ENCODE measurements around the gene C16orf46. TPM values are rescaled to one million over a fixed set of nuclear protein-coding genes. Genes with fewer than 3 reads are reported as not detected.
A peak's percentile ranks its signal among the peaks of the same experiment; 100 is the strongest.

Gene C16orf46
- total and polyA plus RNA-seq, 9 of the 15 experiments (the other 6 are each of a cell fraction or from before 2014, with no cell fraction given): 0.10 to 0.98 (median 0.41) TPM; not detected in 1

DNA sequence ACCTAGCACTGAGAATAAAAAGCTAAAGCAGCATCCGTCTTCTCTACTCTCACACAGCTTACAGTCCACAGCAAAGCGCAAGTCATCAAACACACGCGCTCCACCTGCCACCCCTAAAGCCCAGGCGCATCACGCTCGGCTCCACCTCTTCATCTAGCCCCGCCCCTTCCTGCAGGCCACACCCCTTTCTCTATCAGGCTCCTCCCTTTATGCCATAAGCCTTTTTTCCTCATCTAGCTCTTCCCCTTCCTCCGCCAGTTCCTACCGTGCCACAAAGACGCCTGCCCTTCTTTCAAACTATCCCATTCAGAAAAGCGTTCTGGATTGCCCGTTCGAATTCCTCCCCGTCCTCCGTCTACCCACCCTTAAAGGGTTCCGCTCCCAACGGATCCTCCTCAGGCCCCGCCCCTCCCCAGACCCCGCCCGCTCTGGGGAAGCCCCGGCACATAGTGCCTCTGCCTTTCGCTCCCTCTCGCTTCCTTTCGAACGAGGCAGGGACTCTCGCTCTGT, 417 bp downstream of the C16orf46 start (continued):
- TF ChIP-seq, protein P1, sequence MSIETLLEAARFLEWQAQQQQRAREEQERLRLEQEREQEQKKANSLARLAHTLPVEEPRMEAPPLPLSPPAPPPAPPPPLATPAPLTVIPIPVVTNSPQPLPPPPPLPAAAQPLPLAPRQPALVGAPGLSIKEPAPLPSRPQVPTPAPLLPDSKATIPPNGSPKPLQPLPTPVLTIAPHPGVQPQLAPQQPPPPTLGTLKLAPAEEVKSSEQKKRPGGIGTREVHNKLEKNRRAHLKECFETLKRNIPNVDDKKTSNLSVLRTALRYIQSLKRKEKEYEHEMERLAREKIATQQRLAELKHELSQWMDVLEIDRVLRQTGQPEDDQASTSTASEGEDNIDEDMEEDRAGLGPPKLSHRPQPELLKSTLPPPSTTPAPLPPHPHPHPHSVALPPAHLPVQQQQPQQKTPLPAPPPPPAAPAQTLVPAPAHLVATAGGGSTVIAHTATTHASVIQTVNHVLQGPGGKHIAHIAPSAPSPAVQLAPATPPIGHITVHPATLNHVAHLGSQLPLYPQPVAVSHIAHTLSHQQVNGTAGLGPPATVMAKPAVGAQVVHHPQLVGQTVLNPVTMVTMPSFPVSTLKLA (conservative IDR thresholded peaks at IDR 0.05): no peak; a peak in 1 of 4 replicates
- TF ChIP-seq SUPT5H (IDR thresholded peaks at IDR 0.05): no peak
- TF ChIP-seq MYBL2 (IDR thresholded peaks at IDR 0.05; ENCODE audit: low read depth): no peak
- no peak for TF ChIP-seq MYBL2 (CRISPR knock-in tag; IDR thresholded peaks at IDR 0.05; ENCODE audit: borderline replicate concordance)
- TF ChIP-seq ZNF146 (CRISPR knock-in tag; IDR thresholded peaks at IDR 0.05; ENCODE audit: unreplicated experiment): no peak
- no peak for TF ChIP-seq KLF10 (CRISPR knock-in tag; IDR thresholded peaks at IDR 0.05)
- no peak for TF ChIP-seq MXI1 (IDR thresholded peaks at IDR 0.05; ENCODE audit: low read depth, low read length)
- TF ChIP-seq ZNF668 (CRISPR knock-in tag; IDR thresholded peaks at IDR 0.05): no peak
- TF ChIP-seq YBX1 (IDR thresholded peaks at IDR 0.05): no peak
- TF ChIP-seq SAFB (IDR thresholded peaks at IDR 0.05; ENCODE audit: borderline replicate concordance, low read depth, low read length): no peak
- TF ChIP-seq, protein P2, sequence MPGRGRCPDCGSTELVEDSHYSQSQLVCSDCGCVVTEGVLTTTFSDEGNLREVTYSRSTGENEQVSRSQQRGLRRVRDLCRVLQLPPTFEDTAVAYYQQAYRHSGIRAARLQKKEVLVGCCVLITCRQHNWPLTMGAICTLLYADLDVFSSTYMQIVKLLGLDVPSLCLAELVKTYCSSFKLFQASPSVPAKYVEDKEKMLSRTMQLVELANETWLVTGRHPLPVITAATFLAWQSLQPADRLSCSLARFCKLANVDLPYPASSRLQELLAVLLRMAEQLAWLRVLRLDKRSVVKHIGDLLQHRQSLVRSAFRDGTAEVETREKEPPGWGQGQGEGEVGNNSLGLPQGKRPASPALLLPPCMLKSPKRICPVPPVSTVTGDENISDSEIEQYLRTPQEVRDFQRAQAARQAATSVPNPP (IDR thresholded peaks at IDR 0.05; ENCODE audit: borderline replicate concordance, insufficient read depth, insufficient read length): no peak
- TF ChIP-seq ZFPM2 (CRISPR knock-in tag; IDR thresholded peaks at IDR 0.05): no peak
- TF ChIP-seq, protein P3, sequence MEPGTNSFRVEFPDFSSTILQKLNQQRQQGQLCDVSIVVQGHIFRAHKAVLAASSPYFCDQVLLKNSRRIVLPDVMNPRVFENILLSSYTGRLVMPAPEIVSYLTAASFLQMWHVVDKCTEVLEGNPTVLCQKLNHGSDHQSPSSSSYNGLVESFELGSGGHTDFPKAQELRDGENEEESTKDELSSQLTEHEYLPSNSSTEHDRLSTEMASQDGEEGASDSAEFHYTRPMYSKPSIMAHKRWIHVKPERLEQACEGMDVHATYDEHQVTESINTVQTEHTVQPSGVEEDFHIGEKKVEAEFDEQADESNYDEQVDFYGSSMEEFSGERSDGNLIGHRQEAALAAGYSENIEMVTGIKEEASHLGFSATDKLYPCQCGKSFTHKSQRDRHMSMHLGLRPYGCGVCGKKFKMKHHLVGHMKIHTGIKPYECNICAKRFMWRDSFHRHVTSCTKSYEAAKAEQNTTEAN (CRISPR knock-in tag; IDR thresholded peaks at IDR 0.05): peak; percentile 82
- peak; percentile 87; the same call in 1 of the 2 replicates for TF ChIP-seq ELF4 (CRISPR knock-in tag; IDR thresholded peaks at IDR 0.05)
- TF ChIP-seq, protein P4, sequence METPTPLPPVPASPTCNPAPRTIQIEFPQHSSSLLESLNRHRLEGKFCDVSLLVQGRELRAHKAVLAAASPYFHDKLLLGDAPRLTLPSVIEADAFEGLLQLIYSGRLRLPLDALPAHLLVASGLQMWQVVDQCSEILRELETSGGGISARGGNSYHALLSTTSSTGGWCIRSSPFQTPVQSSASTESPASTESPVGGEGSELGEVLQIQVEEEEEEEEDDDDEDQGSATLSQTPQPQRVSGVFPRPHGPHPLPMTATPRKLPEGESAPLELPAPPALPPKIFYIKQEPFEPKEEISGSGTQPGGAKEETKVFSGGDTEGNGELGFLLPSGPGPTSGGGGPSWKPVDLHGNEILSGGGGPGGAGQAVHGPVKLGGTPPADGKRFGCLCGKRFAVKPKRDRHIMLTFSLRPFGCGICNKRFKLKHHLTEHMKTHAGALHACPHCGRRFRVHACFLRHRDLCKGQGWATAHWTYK (CRISPR knock-in tag; IDR thresholded peaks at IDR 0.05): no peak
- no peak for TF ChIP-seq ZNF347 (CRISPR knock-in tag; IDR thresholded peaks at IDR 0.05; ENCODE audit: low read depth)
- TF ChIP-seq, protein P5, sequence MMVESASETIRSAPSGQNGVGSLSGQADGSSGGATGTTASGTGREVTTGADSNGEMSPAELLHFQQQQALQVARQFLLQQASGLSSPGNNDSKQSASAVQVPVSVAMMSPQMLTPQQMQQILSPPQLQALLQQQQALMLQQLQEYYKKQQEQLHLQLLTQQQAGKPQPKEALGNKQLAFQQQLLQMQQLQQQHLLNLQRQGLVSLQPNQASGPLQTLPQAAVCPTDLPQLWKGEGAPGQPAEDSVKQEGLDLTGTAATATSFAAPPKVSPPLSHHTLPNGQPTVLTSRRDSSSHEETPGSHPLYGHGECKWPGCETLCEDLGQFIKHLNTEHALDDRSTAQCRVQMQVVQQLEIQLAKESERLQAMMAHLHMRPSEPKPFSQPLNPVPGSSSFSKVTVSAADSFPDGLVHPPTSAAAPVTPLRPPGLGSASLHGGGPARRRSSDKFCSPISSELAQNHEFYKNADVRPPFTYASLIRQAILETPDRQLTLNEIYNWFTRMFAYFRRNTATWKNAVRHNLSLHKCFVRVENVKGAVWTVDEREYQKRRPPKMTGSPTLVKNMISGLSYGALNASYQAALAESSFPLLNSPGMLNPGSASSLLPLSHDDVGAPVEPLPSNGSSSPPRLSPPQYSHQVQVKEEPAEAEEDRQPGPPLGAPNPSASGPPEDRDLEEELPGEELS (CRISPR knock-in tag; IDR thresholded peaks at IDR 0.05; ENCODE audit: borderline replicate concordance): no peak
- no peak for TF ChIP-seq ZC3H11A (IDR thresholded peaks at IDR 0.05; ENCODE audit: low read depth, low read length)
- TF ChIP-seq, protein P6, sequence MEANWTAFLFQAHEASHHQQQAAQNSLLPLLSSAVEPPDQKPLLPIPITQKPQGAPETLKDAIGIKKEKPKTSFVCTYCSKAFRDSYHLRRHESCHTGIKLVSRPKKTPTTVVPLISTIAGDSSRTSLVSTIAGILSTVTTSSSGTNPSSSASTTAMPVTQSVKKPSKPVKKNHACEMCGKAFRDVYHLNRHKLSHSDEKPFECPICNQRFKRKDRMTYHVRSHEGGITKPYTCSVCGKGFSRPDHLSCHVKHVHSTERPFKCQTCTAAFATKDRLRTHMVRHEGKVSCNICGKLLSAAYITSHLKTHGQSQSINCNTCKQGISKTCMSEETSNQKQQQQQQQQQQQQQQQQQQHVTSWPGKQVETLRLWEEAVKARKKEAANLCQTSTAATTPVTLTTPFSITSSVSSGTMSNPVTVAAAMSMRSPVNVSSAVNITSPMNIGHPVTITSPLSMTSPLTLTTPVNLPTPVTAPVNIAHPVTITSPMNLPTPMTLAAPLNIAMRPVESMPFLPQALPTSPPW (CRISPR knock-in tag; IDR thresholded peaks at IDR 0.05): peak; percentile 88
- TF ChIP-seq CAMTA2 (CRISPR knock-in tag; conservative IDR thresholded peaks at IDR 0.05): no peak
